Thoracic aorta (tissue), 2 donors: ENCODE results near the gene TMEM233. TPM values are rescaled to one million over a fixed set of nuclear protein-coding genes. Genes with fewer than 3 reads are reported as not detected.

Experiments
- ATAC-seq: fragments of 150-250 bp; one replicate; pipeline ENCODE4 v1.8.0; 2017; ENCODE audit warnings: low read depth; ENCODE audit not compliant: insufficient number of reproducible peaks, low FRiP score
- DNase-seq: peaks from one replicate; pipeline ENCODE4 v3.0.0-alpha.2; 2020; ENCODE audit warnings: low spot score
- H3K27ac ChIP-seq, 2 donors: fragments of 200-600 bp; sonication (generic); 1 replicate in 1 of 2; 2 replicates in 1 of 2; pipeline ENCODE4 v1.5.1; 2016; ENCODE audit warnings: mild to moderate bottlenecking in 2 of 2, moderate library complexity in 2 of 2
- H3K27me3 ChIP-seq: fragments of 200-600 bp; sonication (generic); replicated peaks from 2 replicates; pipeline ENCODE4 v1.6.0; 2016; ENCODE audit warnings: mild to moderate bottlenecking; ENCODE audit not compliant: insufficient read depth
- H3K36me3 ChIP-seq: fragments of 200-600 bp; sonication (generic); one replicate; pipeline ENCODE4 v1.5.1; 2016
- H3K4me1 ChIP-seq, 2 donors: fragments of 200-600 bp; sonication (generic); 1 replicate in 1 of 2; 2 replicates in 1 of 2; pipeline versions ENCODE4 v1.5.1 to v1.6.0; 2016; ENCODE audit warnings: low read depth in 2 of 2, mild to moderate bottlenecking in 1 of 2; ENCODE audit not compliant: control insufficient read depth in 1 of 2
- H3K4me3 ChIP-seq: fragments of 200-600 bp; sonication (generic); 2 replicates; pipeline ENCODE4 v1.5.1; 2016; ENCODE audit warnings: mild to moderate bottlenecking
- H3K9me3 ChIP-seq: fragments of 200-600 bp; sonication (generic); 2 replicates; pipeline ENCODE4 v1.5.1; 2016
- total RNA-seq, 2 donors: library from RNA; depleted of rRNA; stranded (reverse); fragments of >200 nt; gene quantifications; one replicate each; pipeline versions ENCODE4 v1.1.0 to v1.2.3, GENCODE V29; 2016
- TF ChIP-seq, protein P1 (sequence below): fragments of 200-600 bp; sonication (generic); IDR thresholded peaks from one replicate; pipeline ENCODE4 v1.5.1; 2019; ENCODE audit warnings: antibody characterized with exemption

The TMEM233 gene
- total RNA-seq, 2 donors from 2014 or later: 2.7 TPM; not detected in 1

DNA sequence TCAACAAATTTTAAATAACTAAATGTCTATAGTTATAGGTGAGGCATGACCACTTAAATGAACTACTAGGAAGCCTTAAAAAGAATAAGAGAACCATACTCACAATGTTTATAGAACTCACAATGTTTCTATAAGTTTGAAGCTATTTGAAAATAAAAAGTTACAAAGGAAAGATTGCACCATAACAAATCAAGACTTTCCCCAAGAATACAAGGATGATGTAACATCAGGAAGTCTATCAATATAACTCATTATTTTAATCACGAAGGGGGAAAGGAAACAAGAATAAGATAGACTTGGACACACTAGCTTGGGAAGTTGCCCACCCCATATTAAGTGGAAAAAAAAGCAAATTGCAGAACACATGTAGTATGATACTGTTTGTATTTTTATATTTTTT lies 26.9 kb downstream of the TMEM233 start:
- no peaks in the 10 kb centered on the region for H3K9me3 ChIP-seq
- DNase-seq (no peak), ATAC-seq (no peak)
- no peak overlapping the region for H3K27ac ChIP-seq
- TF ChIP-seq, protein P1, sequence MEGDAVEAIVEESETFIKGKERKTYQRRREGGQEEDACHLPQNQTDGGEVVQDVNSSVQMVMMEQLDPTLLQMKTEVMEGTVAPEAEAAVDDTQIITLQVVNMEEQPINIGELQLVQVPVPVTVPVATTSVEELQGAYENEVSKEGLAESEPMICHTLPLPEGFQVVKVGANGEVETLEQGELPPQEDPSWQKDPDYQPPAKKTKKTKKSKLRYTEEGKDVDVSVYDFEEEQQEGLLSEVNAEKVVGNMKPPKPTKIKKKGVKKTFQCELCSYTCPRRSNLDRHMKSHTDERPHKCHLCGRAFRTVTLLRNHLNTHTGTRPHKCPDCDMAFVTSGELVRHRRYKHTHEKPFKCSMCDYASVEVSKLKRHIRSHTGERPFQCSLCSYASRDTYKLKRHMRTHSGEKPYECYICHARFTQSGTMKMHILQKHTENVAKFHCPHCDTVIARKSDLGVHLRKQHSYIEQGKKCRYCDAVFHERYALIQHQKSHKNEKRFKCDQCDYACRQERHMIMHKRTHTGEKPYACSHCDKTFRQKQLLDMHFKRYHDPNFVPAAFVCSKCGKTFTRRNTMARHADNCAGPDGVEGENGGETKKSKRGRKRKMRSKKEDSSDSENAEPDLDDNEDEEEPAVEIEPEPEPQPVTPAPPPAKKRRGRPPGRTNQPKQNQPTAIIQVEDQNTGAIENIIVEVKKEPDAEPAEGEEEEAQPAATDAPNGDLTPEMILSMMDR: no peak
- H3K4me1 ChIP-seq: no peaks in the 10 kb centered on the region
- no peak overlapping the region for H3K4me3 ChIP-seq
- H3K27me3 ChIP-seq: no peaks in the 10 kb centered on the region
- no peaks in the 10 kb centered on the region for H3K36me3 ChIP-seq

DNA sequence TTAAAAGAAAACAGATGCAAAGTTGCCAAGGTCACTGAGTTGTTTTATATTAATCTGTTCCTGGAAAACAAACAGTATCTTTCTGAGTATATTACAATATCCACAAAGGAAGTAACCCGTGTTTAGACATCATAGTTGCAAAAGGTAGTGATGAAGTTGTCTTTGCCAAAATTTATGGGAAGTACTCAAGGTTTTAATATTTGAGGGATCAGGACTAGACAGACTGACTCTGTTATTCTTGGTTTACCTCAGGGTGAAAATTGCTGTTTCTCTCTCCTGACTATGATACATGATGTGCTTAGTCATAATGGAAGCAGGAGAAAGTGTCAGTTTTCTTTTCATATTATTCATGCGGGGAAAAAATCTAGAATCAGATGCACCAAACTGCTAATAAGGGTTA lies 28.3 kb downstream of the TMEM233 start:
- H3K27ac ChIP-seq: no peak overlapping the region
- no peaks in the 10 kb centered on the region for H3K9me3 ChIP-seq
- DNase-seq: no peak
- no peaks in the 10 kb centered on the region for H3K27me3 ChIP-seq
- H3K4me3 ChIP-seq: no peak overlapping the region
- no peaks in the 10 kb centered on the region for H3K4me1 ChIP-seq
- TF ChIP-seq, protein P1: no peak
- ATAC-seq: no peak
- no peaks in the 10 kb centered on the region for H3K36me3 ChIP-seq

DNA sequence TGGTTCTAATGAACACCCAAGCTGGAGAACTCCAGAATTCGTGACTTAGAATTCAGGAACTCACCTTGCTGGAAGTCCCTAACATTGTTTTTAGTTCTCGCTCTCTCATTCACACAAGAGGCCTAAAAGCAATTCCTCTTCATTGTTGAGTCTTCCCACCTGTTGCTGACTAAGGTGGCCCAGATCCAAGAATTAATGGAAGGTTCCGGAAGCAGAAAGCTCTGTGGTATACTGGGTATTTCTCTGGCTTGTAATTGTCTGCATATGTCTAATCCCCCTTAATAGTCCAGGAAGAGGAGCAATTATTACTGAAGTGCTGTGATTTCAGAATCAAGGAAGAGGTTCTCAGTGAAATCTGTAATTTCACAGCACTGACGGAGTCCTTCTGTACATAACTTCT lies 31.4 kb downstream of the TMEM233 start:
- H3K27me3 ChIP-seq: no peaks in the 10 kb centered on the region
- TF ChIP-seq, protein P1: no peak
- DNase-seq (no peak), ATAC-seq (no peak)
- no peaks in the 10 kb centered on the region for H3K9me3 ChIP-seq
- H3K36me3 ChIP-seq: no peaks in the 10 kb centered on the region
- no peaks in the 10 kb centered on the region for H3K4me1 ChIP-seq
- no peak overlapping the region for H3K4me3 ChIP-seq
- no peak overlapping the region for H3K27ac ChIP-seq

DNA sequence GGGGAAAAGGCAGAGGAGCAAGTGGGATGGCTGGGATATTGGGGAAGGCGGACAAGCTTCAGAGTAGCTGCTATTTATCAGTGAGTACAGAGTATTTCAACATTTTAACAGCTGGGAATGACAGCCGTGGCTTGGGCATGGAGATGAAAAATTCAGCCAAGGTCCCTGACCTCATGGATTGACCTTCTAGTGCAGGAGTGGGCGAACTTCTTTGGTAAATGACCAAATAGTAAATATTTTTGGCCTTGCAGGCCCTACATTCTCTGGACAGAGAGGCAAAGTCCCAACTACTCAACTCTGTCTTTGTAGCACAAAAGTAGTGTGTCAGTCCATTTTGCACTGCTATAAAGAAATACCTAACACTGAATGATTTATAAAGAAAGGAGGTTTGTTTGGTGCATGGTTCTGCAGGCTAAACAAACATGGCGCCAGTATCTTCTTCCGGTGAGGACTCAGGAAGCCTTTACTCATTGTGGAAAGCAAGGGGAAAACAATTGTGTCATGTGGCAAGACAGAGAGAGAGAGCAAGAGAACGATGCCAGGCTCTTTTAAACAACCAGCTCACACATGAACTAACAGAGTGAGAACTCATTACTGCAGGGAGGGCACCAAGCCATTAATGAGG lies 33.6 kb downstream of the TMEM233 start:
- H3K27me3 ChIP-seq: no peaks in the 10 kb centered on the region
- no peaks in the 10 kb centered on the region for H3K36me3 ChIP-seq
- no peak overlapping the region for H3K27ac ChIP-seq
- no peaks in the 10 kb centered on the region for H3K9me3 ChIP-seq
- TF ChIP-seq, protein P1: no peak
- no peaks in the 10 kb centered on the region for H3K4me1 ChIP-seq
- no peak overlapping the region for H3K4me3 ChIP-seq
- DNase-seq (no peak), ATAC-seq (no peak)

DNA sequence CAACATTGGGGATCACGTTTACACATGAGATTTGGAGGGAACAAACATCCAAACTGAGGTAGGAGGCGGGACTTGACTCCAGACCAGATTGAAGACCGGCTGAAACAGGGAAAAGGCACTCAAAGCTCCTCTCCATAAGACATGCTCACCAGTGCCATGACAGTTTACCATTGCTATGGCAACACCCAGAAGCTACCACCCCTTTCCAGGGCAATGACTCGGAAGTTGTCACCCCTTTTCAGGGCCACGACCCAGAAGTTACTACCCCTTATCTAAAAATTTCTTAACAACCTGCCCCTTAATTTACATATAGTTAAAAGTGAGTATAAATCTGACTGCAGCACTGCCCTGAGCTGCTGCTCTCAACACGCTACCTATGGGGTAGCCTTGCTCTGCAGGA lies 34.1 kb downstream of the TMEM233 start:
- DNase-seq (no peak), ATAC-seq (no peak)
- H3K4me1 ChIP-seq: no peaks in the 10 kb centered on the region
- H3K27ac ChIP-seq: no peak overlapping the region
- no peaks in the 10 kb centered on the region for H3K36me3 ChIP-seq
- TF ChIP-seq, protein P1: no peak
- no peaks in the 10 kb centered on the region for H3K9me3 ChIP-seq
- no peaks in the 10 kb centered on the region for H3K27me3 ChIP-seq
- H3K4me3 ChIP-seq: no peak overlapping the region
